HCT116 (cell line): ENCODE measurements around the gene PLEKHA8. TPM values are rescaled to one million over a fixed set of nuclear protein-coding genes. Genes with fewer than 3 reads are reported as not detected.

ENCODE experiments used
- ATAC-seq: fragments of 200-7000 bp; cut with Tn5 transposase; 2 replicates; pipeline ENCODE4 v1.9.1; 2020; ENCODE audit warnings: mild to moderate bottlenecking, moderate library complexity
- BruUV-seq: library from RNA; stranded (reverse); fragments of 400-500 nt; replicated peaks from 2 replicates; lab custom pipeline; 2021; lab: Mats Ljungman, UMichigan
- CTCF ChIA-PET: fragments of 300-600 bp; sonication (Branson Sonifier 250); formaldehyde crosslinking; loops from one replicate; lab custom pipeline; 2021; ENCODE audit warnings: antibody characterized with exemption; lab: Charles Lee
- POLR2A ChIA-PET: fragments of 300-600, 350-600 bp; sonication (Branson Sonifier 250); formaldehyde crosslinking; loops from one replicate; lab custom pipeline; 2021; ENCODE audit warnings: antibody characterized with exemption; lab: Charles Lee
- RAD21 ChIA-PET, 2 experiments: fragments of 300-600 bp; sonication (Branson Sonifier 250); formaldehyde crosslinking; loops; one replicate each; lab custom pipeline; 2023; ENCODE audit warnings: low total read pairs in 2 of 2; ENCODE audit not compliant: uncharacterized antibody in 2 of 2, unreplicated experiment in 2 of 2, low non-redundant PET in 1 of 2; lab: Charles Lee
- DNase-seq: peaks from one replicate; pipeline ENCODE4 v3.0.0-alpha.2; 2010; ENCODE audit warnings: low read depth, low spot score
- H2AFZ ChIP-seq: fragments of 200-600 bp; shearing (Covaris generic), sonication (generic); 2 replicates; pipeline ENCODE4 v1.6.1; 2017; ENCODE audit warnings: low read depth, mixed run types, mixed read lengths, antibody characterized with exemption, low read length; ENCODE audit not compliant: poor library complexity, severe bottlenecking
- H3K27ac ChIP-seq: 2 replicates; pipeline ENCODE4 v1.5.1; 2012; ENCODE audit warnings: low read depth, low read length
- H3K27me3 ChIP-seq: fragments of 200-600 bp; sonication (generic); 2 replicates; pipeline ENCODE4 v1.6.1; 2016; ENCODE audit warnings: mixed run types, low read length, mixed read lengths; ENCODE audit not compliant: insufficient read depth
- H3K36me3 ChIP-seq, 2 experiments: fragments of 200-500 bp in 1 of 2; fragments of 200-600 bp in 1 of 2; sonication (Bioruptor generic) in 1 of 2; sonication (generic) in 1 of 2; 2 replicates each; pipeline versions ENCODE4 v1.5.1 to v1.6.1; 2014 to 2016; ENCODE audit warnings: low read length in 2 of 2, inconsistent platforms in 1 of 2, mixed read lengths in 1 of 2, mixed run types in 1 of 2; ENCODE audit not compliant: insufficient read depth in 2 of 2, control insufficient read depth in 1 of 2
- H3K4me1 ChIP-seq, 2 experiments: fragments of 200-600 bp in 1 of 2; sonication (generic) in 1 of 2; 2 replicates each; pipeline versions ENCODE4 v1.5.1 to v1.6.1; 2012 to 2017; ENCODE audit warnings: low read length in 2 of 2, inconsistent platforms in 1 of 2, mild to moderate bottlenecking in 1 of 2, mixed read lengths in 1 of 2, mixed run types in 1 of 2, moderate library complexity in 1 of 2; ENCODE audit not compliant: insufficient read depth in 2 of 2, control insufficient read depth in 1 of 2
- H3K4me2 ChIP-seq: fragments of 200-600 bp; sonication (generic); 2 replicates; pipeline ENCODE4 v1.6.1; 2017; ENCODE audit warnings: mixed run types, low read length, mixed read lengths
- H3K4me3 ChIP-seq, 2 experiments: fragments of 200-600 bp in 1 of 2; sonication (generic) in 1 of 2; replicated peaks in 1 of 2; 2 replicates each; pipeline ENCODE4 v1.5.1; 2011 to 2016; ENCODE audit warnings: low read length in 2 of 2, control low read depth in 1 of 2, low read depth in 1 of 2, mild to moderate bottlenecking in 1 of 2, mixed read lengths in 1 of 2, mixed run types in 1 of 2
- H3K79me2 ChIP-seq: fragments of 200-600 bp; sonication (generic); 2 replicates; pipeline ENCODE4 v1.6.1; 2017; ENCODE audit warnings: mild to moderate bottlenecking, mixed run types, low read length, moderate library complexity, mixed read lengths; ENCODE audit not compliant: insufficient read depth
- H3K9ac ChIP-seq: fragments of 200-600 bp; sonication (generic); 2 replicates; pipeline ENCODE4 v1.6.1; 2016; ENCODE audit warnings: low read length, mixed read lengths
- H3K9me2 ChIP-seq: fragments of 200-600 bp; sonication (generic), shearing (Covaris generic); 2 replicates; pipeline ENCODE4 v1.6.1; 2017; ENCODE audit warnings: mixed run types, mild to moderate bottlenecking, moderate library complexity; ENCODE audit not compliant: insufficient read depth
- H3K9me3 ChIP-seq, 2 experiments: fragments of 200-500 bp in 1 of 2; fragments of 200-600 bp in 1 of 2; sonication (Bioruptor generic) in 1 of 2; sonication (generic) in 1 of 2; 2 replicates each; pipeline ENCODE4 v1.6.1; 2014 to 2017; ENCODE audit warnings: low read length in 2 of 2, mixed read lengths in 2 of 2, inconsistent platforms in 1 of 2, low read depth in 1 of 2, mild to moderate bottlenecking in 1 of 2, mixed run types in 1 of 2, moderate library complexity in 1 of 2; ENCODE audit not compliant: control insufficient read depth in 1 of 2, insufficient read depth in 1 of 2
- H4K20me1 ChIP-seq: fragments of 200-600 bp; sonication (generic), shearing (Covaris generic); 2 replicates; pipeline ENCODE4 v1.6.1; 2017; ENCODE audit warnings: mixed run types, mild to moderate bottlenecking, moderate library complexity; ENCODE audit not compliant: insufficient read depth
- CBX3 ChIP-seq: IDR thresholded peaks from 2 replicates; pipeline ENCODE4 v1.6.1; 2012; ENCODE audit warnings: low read depth
- CEBPB ChIP-seq: IDR thresholded peaks from 2 replicates; pipeline ENCODE4 v1.6.1; 2012; ENCODE audit warnings: low read depth
- EGR1 ChIP-seq: IDR thresholded peaks from 2 replicates; pipeline ENCODE4 v1.6.1; 2012; ENCODE audit warnings: low read depth
- ELF1 ChIP-seq: IDR thresholded peaks from 2 replicates; pipeline ENCODE4 v1.6.1; 2012; ENCODE audit warnings: low read depth, borderline replicate concordance
- EZH2 ChIP-seq: fragments of 200-600 bp; sonication (generic); IDR thresholded peaks from 2 replicates; pipeline ENCODE4 v1.6.1; 2017; ENCODE audit warnings: antibody characterized with exemption, mixed run types
- EZH2phosphoT487 ChIP-seq: fragments of 200-600 bp; IDR thresholded peaks from 2 replicates; pipeline ENCODE4 v1.6.1; 2018; ENCODE audit warnings: antibody characterized with exemption, borderline replicate concordance
- FOSL1 ChIP-seq: IDR thresholded peaks from 2 replicates; pipeline ENCODE4 v1.6.1; 2012; ENCODE audit warnings: low read depth
- JUND ChIP-seq: IDR thresholded peaks from 2 replicates; pipeline ENCODE4 v1.6.1; 2012
- POLR2A ChIP-seq: IDR thresholded peaks from 2 replicates; pipeline ENCODE4 v1.7.0; 2011; ENCODE audit warnings: borderline replicate concordance; ENCODE audit not compliant: insufficient read depth, insufficient read length; ENCODE audit errors: extremely low read depth
- RAD21 ChIP-seq: IDR thresholded peaks from 2 replicates; pipeline ENCODE4 v1.6.1; 2012; ENCODE audit warnings: low read depth, mild to moderate bottlenecking
- SIN3A ChIP-seq: IDR thresholded peaks from 2 replicates; pipeline ENCODE4 v1.6.1; 2012; ENCODE audit warnings: low read depth
- SRF ChIP-seq: IDR thresholded peaks from 2 replicates; pipeline ENCODE4 v1.6.1; 2012; ENCODE audit warnings: low read depth
- TCF7L2 ChIP-seq: IDR thresholded peaks from 2 replicates; pipeline ENCODE4 v1.7.0; 2011; ENCODE audit warnings: borderline replicate concordance, inconsistent platforms; ENCODE audit not compliant: insufficient read depth, insufficient read length; ENCODE audit errors: extremely low read depth
- YY1 ChIP-seq: IDR thresholded peaks from 2 replicates; pipeline ENCODE4 v1.6.1; 2011; ENCODE audit warnings: low read length, low read depth, moderate library complexity, mild to moderate bottlenecking; ENCODE audit not compliant: insufficient replicate concordance; ENCODE audit errors: extremely low read depth
- ZBTB33 ChIP-seq: IDR thresholded peaks from 2 replicates; pipeline ENCODE4 v1.6.1; 2011; ENCODE audit warnings: mild to moderate bottlenecking, low read length, moderate library complexity; ENCODE audit not compliant: insufficient replicate concordance; ENCODE audit errors: extremely low read depth
- ZFX ChIP-seq: fragments of 450-650 bp; IDR thresholded peaks from 2 replicates; pipeline ENCODE4 v1.6.1; 2017
- ZNF274 ChIP-seq: fragments of 200-500 bp; sonication (Bioruptor generic); IDR thresholded peaks from 2 replicates; pipeline ENCODE4 v1.6.1; 2014; ENCODE audit warnings: mild to moderate bottlenecking, low read depth, low read length, inconsistent platforms
- intact Hi-C: fragments of 100-400 bp; cut with micrococcal nuclease; formaldehyde crosslinking; loops from 2 replicates; pipeline ENCODE4 v1.10.0; 2022
- total RNA-seq: library from RNA; stranded (reverse); gene quantifications from one replicate; pipeline ENCODE4 v1.2.1, GENCODE V29; 2021; ENCODE audit not compliant: unreplicated experiment
- TF ChIP-seq, protein P1 (sequence below): IDR thresholded peaks from 2 replicates; pipeline ENCODE4 v1.6.1; 2012
- TF ChIP-seq, protein P2 (sequence below), 3 experiments: fragments of 200-600 bp in 1 of 3; sonication (generic) in 1 of 3; IDR thresholded peaks in 2 of 3; conservative IDR thresholded peaks in 1 of 3; 2 replicates each; pipeline ENCODE4 v1.5.1; 2012 to 2017; ENCODE audit warnings: low read depth in 2 of 3, low read length in 2 of 3, antibody characterized with exemption in 1 of 3, borderline replicate concordance in 1 of 3, control low read depth in 1 of 3, mild to moderate bottlenecking in 1 of 3, mixed read lengths in 1 of 3, mixed run types in 1 of 3, moderate library complexity in 1 of 3; ENCODE audit not compliant: insufficient read depth in 1 of 3

The PLEKHA8 gene
- total RNA-seq, 1 experiment from 2014 or later: 13.6 TPM

- no peaks in the 10 kb centered on the region for H4K20me1 ChIP-seq
- CTCF ChIA-PET: interaction anchor here (1.0 kb wide), 1 partner anchor 75 kb away, joined by 3 read pairs; no protein-coding TSS in a partner anchor
- peaks cover 63% of the 10 kb centered on the region for H3K79me2 ChIP-seq
- DNase-seq: no peak
- POLR2A ChIA-PET: interaction anchor here (1.9 kb wide), 1 partner anchor 9 kb away, joined by 4 read pairs; no protein-coding TSS in a partner anchor
- no peak for ATAC-seq
- no peaks in the 10 kb centered on the region for H3K9me3 ChIP-seq
- no peaks in the 10 kb centered on the region for H3K27me3 ChIP-seq
- no peak overlapping the region for H2AFZ ChIP-seq
- peaks cover 14 to 42% of the 10 kb centered on the region in 2 experiments for H3K4me1 ChIP-seq
- H3K9me2 ChIP-seq: no peaks in the 10 kb centered on the region
- TF ChIP-seq SIN3A: no peak
- TF ChIP-seq JUND: no peak
- TF ChIP-seq SRF: no peak
- no peak for TF ChIP-seq EZH2phosphoT487
- no peak for TF ChIP-seq EGR1
- TF ChIP-seq CBX3: no peak
- no peak for TF ChIP-seq RAD21
- no peak for TF ChIP-seq EZH2
- no peak for TF ChIP-seq YY1
- no peak for TF ChIP-seq ZNF274
- TF ChIP-seq, protein P1, sequence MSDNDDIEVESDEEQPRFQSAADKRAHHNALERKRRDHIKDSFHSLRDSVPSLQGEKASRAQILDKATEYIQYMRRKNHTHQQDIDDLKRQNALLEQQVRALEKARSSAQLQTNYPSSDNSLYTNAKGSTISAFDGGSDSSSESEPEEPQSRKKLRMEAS: no peak
- TF ChIP-seq ZBTB33: no peak
- TF ChIP-seq ELF1: no peak
- no peak for TF ChIP-seq TCF7L2
- TF ChIP-seq POLR2A: no peak
- no peak for TF ChIP-seq FOSL1
- TF ChIP-seq ZFX: no peak
- TF ChIP-seq CEBPB: no peak
- TF ChIP-seq, protein P2, sequence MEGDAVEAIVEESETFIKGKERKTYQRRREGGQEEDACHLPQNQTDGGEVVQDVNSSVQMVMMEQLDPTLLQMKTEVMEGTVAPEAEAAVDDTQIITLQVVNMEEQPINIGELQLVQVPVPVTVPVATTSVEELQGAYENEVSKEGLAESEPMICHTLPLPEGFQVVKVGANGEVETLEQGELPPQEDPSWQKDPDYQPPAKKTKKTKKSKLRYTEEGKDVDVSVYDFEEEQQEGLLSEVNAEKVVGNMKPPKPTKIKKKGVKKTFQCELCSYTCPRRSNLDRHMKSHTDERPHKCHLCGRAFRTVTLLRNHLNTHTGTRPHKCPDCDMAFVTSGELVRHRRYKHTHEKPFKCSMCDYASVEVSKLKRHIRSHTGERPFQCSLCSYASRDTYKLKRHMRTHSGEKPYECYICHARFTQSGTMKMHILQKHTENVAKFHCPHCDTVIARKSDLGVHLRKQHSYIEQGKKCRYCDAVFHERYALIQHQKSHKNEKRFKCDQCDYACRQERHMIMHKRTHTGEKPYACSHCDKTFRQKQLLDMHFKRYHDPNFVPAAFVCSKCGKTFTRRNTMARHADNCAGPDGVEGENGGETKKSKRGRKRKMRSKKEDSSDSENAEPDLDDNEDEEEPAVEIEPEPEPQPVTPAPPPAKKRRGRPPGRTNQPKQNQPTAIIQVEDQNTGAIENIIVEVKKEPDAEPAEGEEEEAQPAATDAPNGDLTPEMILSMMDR (IDR thresholded peaks at IDR 0.05 in 2 of 3, conservative IDR thresholded peaks at IDR 0.05 in 1 of 3; ENCODE audit: borderline replicate concordance in 1 of 3, insufficient read depth in 1 of 3, low read depth in 2 of 3, low read length in 2 of 3): no peak
- H3K4me2 ChIP-seq: peak overlapping the region; percentile 91
- intact Hi-C loops: no loop called here
- H3K36me3 ChIP-seq: 0 out of 4 replicates have a peak, but pooled peaks cover 0 to 4% of the 10 kb centered on the region in 2 experiments
- H3K9ac ChIP-seq: peak overlapping the region; percentile 95
- no TSS peak for BruUV-seq
- H3K4me3 ChIP-seq: peak overlapping the region; percentile 80 to 88
- RAD21 ChIA-PET: no interaction called here
- peak overlapping the region; percentile 100 for H3K27ac ChIP-seq
Measured at GRCh38 chr7:29987083-29987482, 41.1 kb upstream of the PLEKHA8 start.
